Vagina (tissue), 2 donors: ENCODE measurements around the gene DCUN1D2. TPM values are rescaled to one million over a fixed set of nuclear protein-coding genes. Genes with fewer than 3 reads are reported as not detected.

Experiments
- DNase-seq, 2 donors: peaks; one replicate each; pipeline ENCODE4 v3.0.0-alpha.2; 2017; ENCODE audit errors: extremely low spot score in 2 of 2
- H3K27ac ChIP-seq: fragments of 200-600 bp; sonication (generic); one replicate; pipeline ENCODE4 v1.5.1; 2019
- H3K27me3 ChIP-seq: fragments of 200-600 bp; sonication (generic); one replicate; pipeline ENCODE4 v1.5.1; 2019
- H3K36me3 ChIP-seq, 2 donors: fragments of 200-600 bp; sonication (generic); one replicate each; pipeline ENCODE4 v1.5.1; 2017 to 2019
- H3K4me1 ChIP-seq: fragments of 200-600 bp; sonication (generic); one replicate; pipeline ENCODE4 v1.5.1; 2019
- H3K4me3 ChIP-seq, 2 donors: fragments of 200-600 bp; sonication (generic); 1 replicate in 1 of 2; 2 replicates in 1 of 2; pipeline ENCODE4 v1.5.1; 2016 to 2019
- H3K9me3 ChIP-seq: fragments of 200-600 bp; sonication (generic); one replicate; pipeline ENCODE4 v1.5.1; 2019
- POLR2A ChIP-seq, 2 donors: fragments of 450-650 bp; IDR thresholded peaks; one replicate each; pipeline ENCODE4 v1.6.1; 2017; ENCODE audit warnings: antibody characterized with exemption in 2 of 2, mild to moderate bottlenecking in 2 of 2, moderate library complexity in 2 of 2
- POLR2AphosphoS5 ChIP-seq, 2 donors: sonication (generic); formaldehyde crosslinking; IDR thresholded peaks; one replicate each; pipeline ENCODE4 v1.9.0; 2017; ENCODE audit warnings: antibody characterized with exemption in 2 of 2, mild to moderate bottlenecking in 2 of 2, low read depth in 1 of 2; ENCODE audit not compliant: insufficient read depth in 1 of 2
- intact Hi-C: fragments of 100-400 bp; cut with DNase I; formaldehyde crosslinking; loops from one replicate; pipeline ENCODE4 v1.15.1; 2023
- total RNA-seq: library from RNA; depleted of rRNA; stranded (reverse); fragments of >200 nt; gene quantifications from one replicate; pipeline ENCODE4 v1.2.3, GENCODE V29; 2016
- TF ChIP-seq, protein P1 (sequence below), 3 experiments: fragments of 450-650 bp in 2 of 3; fragments of 200-600 bp in 1 of 3; sonication (generic) in 1 of 3; IDR thresholded peaks; one replicate each; pipeline ENCODE4 v1.5.1; 2017 to 2019; ENCODE audit warnings: antibody characterized with exemption in 3 of 3, mild to moderate bottlenecking in 2 of 3, moderate library complexity in 2 of 3

The DCUN1D2 gene
- total RNA-seq, 1 donor from 2014 or later, result 13.3 TPM

DNA sequence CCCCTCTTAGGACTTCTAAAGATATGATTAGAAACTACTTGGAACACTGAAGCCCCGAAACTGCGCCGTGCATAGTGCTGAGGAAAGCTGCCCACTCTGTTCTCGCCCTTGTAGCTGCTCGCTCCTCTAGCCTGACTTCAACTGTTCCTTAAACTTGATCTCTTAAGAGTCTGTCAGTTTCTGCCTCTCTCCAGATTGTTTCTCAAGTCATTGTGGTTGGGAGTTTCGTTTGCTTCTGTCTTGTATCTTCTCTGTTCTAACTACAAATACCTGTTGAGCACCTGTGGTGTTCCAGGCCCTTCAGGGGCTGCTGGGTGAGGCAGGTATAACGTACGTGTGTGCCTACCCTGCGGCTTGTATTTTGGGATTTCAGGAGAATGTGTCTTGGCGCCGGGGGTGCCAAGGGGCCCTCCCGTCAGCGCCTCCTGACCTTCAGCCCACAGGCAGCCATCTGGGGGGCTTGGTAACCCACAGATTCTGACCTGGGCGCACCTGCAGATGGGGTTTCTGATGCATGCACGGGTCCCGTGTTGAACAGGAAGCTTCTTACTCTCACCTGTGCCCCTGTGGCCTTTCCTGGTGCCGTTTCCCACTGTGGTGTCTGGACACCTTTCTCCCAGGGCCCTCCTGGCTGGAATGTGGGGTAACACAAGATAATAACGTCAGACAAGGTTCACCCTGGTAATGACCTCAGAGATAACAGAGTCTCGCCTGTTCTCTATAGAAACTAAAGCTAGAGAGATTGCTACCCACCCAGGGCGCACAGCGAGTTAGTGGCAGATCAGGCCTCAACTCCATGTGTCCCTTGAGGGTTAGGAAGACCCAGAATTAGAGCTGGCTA is 17.2 kb upstream of the DCUN1D2 start:
- TF ChIP-seq POLR2A (IDR thresholded peaks at IDR 0.05) (no peak), POLR2AphosphoS5 (IDR thresholded peaks at IDR 0.05; ENCODE audit: insufficient read depth in 1 of 2, low read depth in 1 of 2) (no peak)
- TF ChIP-seq, protein P1, sequence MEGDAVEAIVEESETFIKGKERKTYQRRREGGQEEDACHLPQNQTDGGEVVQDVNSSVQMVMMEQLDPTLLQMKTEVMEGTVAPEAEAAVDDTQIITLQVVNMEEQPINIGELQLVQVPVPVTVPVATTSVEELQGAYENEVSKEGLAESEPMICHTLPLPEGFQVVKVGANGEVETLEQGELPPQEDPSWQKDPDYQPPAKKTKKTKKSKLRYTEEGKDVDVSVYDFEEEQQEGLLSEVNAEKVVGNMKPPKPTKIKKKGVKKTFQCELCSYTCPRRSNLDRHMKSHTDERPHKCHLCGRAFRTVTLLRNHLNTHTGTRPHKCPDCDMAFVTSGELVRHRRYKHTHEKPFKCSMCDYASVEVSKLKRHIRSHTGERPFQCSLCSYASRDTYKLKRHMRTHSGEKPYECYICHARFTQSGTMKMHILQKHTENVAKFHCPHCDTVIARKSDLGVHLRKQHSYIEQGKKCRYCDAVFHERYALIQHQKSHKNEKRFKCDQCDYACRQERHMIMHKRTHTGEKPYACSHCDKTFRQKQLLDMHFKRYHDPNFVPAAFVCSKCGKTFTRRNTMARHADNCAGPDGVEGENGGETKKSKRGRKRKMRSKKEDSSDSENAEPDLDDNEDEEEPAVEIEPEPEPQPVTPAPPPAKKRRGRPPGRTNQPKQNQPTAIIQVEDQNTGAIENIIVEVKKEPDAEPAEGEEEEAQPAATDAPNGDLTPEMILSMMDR (IDR thresholded peaks at IDR 0.05), result no peak
- Histone ChIP-seq H3K36me3 (peaks cover 0 to 39% of the 10 kb centered on the region in 2 donors), H3K9me3 (no peaks in the 10 kb centered on the region), H3K4me1 (no peaks in the 10 kb centered on the region), H3K27ac (no peak overlapping the region), H3K27me3 (no peaks in the 10 kb centered on the region), H3K4me3 (no peak overlapping the region)
- no peak for DNase-seq
- intact Hi-C loops, result no loop called here

DNA sequence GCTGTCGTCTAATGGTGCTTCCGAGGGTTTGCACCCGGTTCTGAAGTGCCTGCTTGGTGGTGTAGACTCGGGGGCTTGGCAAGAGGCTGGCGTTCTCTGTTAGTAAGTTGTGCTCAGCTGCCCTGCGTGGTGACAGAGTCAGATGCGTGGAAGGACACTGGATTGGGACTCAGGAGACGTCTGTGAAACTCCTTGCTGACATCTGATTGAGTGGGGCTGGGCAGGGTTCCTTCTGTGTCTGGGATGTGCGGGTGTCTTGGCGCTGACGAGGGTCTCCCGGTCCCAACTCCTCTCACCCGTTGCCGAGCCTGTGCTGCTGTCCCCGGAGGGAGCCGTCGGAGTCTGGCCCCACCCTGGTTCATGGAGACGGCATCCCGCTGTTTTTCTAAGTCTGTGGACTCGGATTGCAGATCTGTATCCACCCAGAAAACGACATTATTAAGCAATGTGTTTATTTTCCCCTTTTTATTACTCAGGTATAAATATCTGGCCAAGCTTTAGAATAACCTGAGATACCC is 16.4 kb upstream of the DCUN1D2 start:
- DNase-seq, result peak in 1 of 2 donors; percentile 69
- Histone ChIP-seq H3K27ac (no peak overlapping the region), H3K36me3 (peaks cover 0 to 47% of the 10 kb centered on the region in 2 donors), H3K4me1 (no peaks in the 10 kb centered on the region), H3K27me3 (no peaks in the 10 kb centered on the region), H3K4me3 (no peak overlapping the region), H3K9me3 (no peaks in the 10 kb centered on the region)
- intact Hi-C loops, result no loop called here
- TF ChIP-seq POLR2AphosphoS5 (IDR thresholded peaks at IDR 0.05; ENCODE audit: insufficient read depth in 1 of 2, low read depth in 1 of 2) (no peak), POLR2A (IDR thresholded peaks at IDR 0.05) (no peak)
- TF ChIP-seq, protein P1 (IDR thresholded peaks at IDR 0.05), result no peak

DNA sequence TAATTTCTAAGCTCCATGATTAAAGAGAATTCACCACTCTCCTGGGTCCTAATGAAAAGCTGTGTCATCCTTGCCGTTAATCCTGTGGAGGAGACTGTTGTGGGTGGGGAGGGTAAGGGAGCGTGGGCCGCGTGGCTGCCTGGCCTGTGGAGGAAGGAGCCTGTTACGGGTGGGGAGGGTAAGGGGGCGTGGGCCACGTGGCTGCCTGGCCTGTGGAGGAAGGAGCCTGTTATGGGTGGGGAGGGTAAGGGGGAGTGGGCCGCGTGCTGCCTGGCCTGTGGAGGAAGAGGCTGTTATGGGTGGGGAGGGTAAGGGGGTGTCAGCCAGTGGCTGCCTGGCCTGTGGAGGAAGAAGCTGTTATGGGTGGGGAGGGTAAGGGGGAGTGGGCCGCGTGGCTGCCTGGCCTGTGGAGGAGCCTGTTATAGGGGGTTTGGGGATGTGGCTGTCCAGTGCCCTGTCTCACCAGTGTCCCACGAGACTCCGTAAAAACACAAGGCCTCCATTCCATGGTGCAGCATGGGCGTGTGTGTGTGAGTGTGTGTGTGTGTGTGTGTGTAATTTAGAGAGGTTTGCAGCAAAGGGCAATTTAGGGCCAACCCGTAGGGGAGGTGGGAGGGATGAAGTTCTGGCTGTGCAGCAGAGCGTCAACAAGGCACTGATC is 15.6 kb upstream of the DCUN1D2 start:
- Histone ChIP-seq H3K4me1 (no peaks in the 10 kb centered on the region), H3K27ac (no peak overlapping the region), H3K4me3 (no peak overlapping the region), H3K27me3 (no peaks in the 10 kb centered on the region), H3K36me3 (peaks cover 0 to 49% of the 10 kb centered on the region in 2 donors), H3K9me3 (no peaks in the 10 kb centered on the region)
- intact Hi-C loops, result no loop called here
- DNase-seq, result no peak
- TF ChIP-seq POLR2AphosphoS5 (IDR thresholded peaks at IDR 0.05; ENCODE audit: insufficient read depth in 1 of 2, low read depth in 1 of 2) (no peak), POLR2A (IDR thresholded peaks at IDR 0.05) (no peak)
- TF ChIP-seq, protein P1 (IDR thresholded peaks at IDR 0.05), result no peak

DNA sequence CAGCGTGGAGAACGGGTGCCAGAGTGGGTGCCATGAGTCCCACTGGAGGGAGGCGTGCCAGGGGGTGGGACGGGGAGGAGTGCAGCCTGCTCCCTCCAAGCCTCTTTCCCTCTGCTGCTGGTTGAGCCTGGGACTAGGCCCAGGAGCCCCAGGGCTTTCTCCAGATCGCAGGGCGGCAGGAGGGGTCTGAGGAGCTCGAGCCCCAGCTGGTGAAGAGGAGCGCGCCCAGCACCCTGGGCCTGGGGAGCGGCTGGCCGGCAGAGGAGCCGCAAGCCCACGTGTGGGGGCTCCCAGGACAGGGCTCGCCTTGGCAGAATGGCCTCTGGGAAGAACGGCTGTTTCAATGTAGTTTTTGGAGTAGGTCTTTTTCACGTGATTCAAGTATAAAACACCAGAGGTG is 12.2 kb upstream of the DCUN1D2 start:
- Histone ChIP-seq H3K36me3 (peaks cover 0 to 67% of the 10 kb centered on the region in 2 donors), H3K9me3 (no peaks in the 10 kb centered on the region), H3K27me3 (no peaks in the 10 kb centered on the region), H3K27ac (no peak overlapping the region), H3K4me1 (peaks cover under 1% of the 10 kb centered on the region), H3K4me3 (no peak overlapping the region)
- intact Hi-C loops, result no loop called here
- TF ChIP-seq POLR2AphosphoS5 (IDR thresholded peaks at IDR 0.05; ENCODE audit: insufficient read depth in 1 of 2, low read depth in 1 of 2) (no peak), POLR2A (IDR thresholded peaks at IDR 0.05) (no peak)
- TF ChIP-seq, protein P1 (IDR thresholded peaks at IDR 0.05), result no peak
- no peak for DNase-seq
